Measurements from ENCODE around the gene TLR1.

The TLR1 gene

GRCh38 chr4:38759113-38759789 lies 45.3 kb downstream of the TLR1 start:
- Histone ChIP-seq H3K27me3 (ENCODE audit: control insufficient read depth, insufficient read depth, low read length) (no peaks in the 10 kb centered on the region), H3K4me3 (ENCODE audit: low read length) (no peak overlapping the region), H3K4me1 (ENCODE audit: control insufficient read depth, insufficient read depth, low read length) (no peaks in the 10 kb centered on the region), H3K9me3 (ENCODE audit: control insufficient read depth, insufficient read depth, low read length) (no peaks in the 10 kb centered on the region), H3K36me3 (ENCODE audit: control insufficient read depth, insufficient read depth, low read length) (no peaks in the 10 kb centered on the region), H3K27ac (ENCODE audit: low read length) (no peak overlapping the region)
- WGBS (ENCODE audit: insufficient coverage, insufficient read length): no CpG with 5 or more reads among the region's 8 CpGs
- DNase-seq (ENCODE audit: low read depth, low spot score): peak; percentile 50

- Histone ChIP-seq H3K27me3 (ENCODE audit: control insufficient read depth, insufficient read depth, low read length) (no peaks in the 10 kb centered on the region), H3K27ac (ENCODE audit: low read length) (no peak overlapping the region), H3K9me3 (ENCODE audit: control insufficient read depth, insufficient read depth, low read length) (no peaks in the 10 kb centered on the region), H3K4me3 (ENCODE audit: low read length) (no peak overlapping the region), H3K36me3 (ENCODE audit: control insufficient read depth, insufficient read depth, low read length) (no peaks in the 10 kb centered on the region), H3K4me1 (ENCODE audit: control insufficient read depth, insufficient read depth, low read length) (peaks cover 4% of the 10 kb centered on the region)
- WGBS (ENCODE audit: insufficient coverage, insufficient read length): no CpG with 5 or more reads among the region's 6 CpGs
- peak; percentile 27 for DNase-seq (ENCODE audit: low read depth, low spot score)
Measured at GRCh38 chr4:38757945-38758600, 46.5 kb downstream of the TLR1 start.

- Histone ChIP-seq H3K4me3 (ENCODE audit: low read length) (no peak overlapping the region), H3K27me3 (ENCODE audit: control insufficient read depth, insufficient read depth, low read length) (no peaks in the 10 kb centered on the region), H3K36me3 (ENCODE audit: control insufficient read depth, insufficient read depth, low read length) (no peaks in the 10 kb centered on the region), H3K9me3 (ENCODE audit: control insufficient read depth, insufficient read depth, low read length) (no peaks in the 10 kb centered on the region), H3K4me1 (ENCODE audit: control insufficient read depth, insufficient read depth, low read length) (peaks cover 5% of the 10 kb centered on the region), H3K27ac (ENCODE audit: low read length) (no peak overlapping the region)
- 100% methylated on average over 7 of the region's 19 CpGs for WGBS (ENCODE audit: insufficient coverage, insufficient read length)
- DNase-seq (ENCODE audit: low read depth, low spot score): peak; percentile 84
Measured at GRCh38 chr4:38752941-38753806, 51.4 kb downstream of the TLR1 start.

GRCh38 chr4:38752372-38752940 lies 52.1 kb downstream of the TLR1 start:
- no peak overlapping the region for H3K4me3 ChIP-seq (ENCODE audit: low read length)
- WGBS (ENCODE audit: insufficient coverage, insufficient read length): no CpG with 5 or more reads among the region's 8 CpGs
- H3K9me3 ChIP-seq (ENCODE audit: control insufficient read depth, insufficient read depth, low read length): no peaks in the 10 kb centered on the region
- H3K36me3 ChIP-seq (ENCODE audit: control insufficient read depth, insufficient read depth, low read length): no peaks in the 10 kb centered on the region
- no peak for DNase-seq (ENCODE audit: low read depth, low spot score)
- H3K4me1 ChIP-seq (ENCODE audit: control insufficient read depth, insufficient read depth, low read length): peaks cover 5% of the 10 kb centered on the region
- H3K27ac ChIP-seq (ENCODE audit: low read length): no peak overlapping the region
- no peaks in the 10 kb centered on the region for H3K27me3 ChIP-seq (ENCODE audit: control insufficient read depth, insufficient read depth, low read length)

GRCh38 chr4:38751341-38752010 lies 53.1 kb downstream of the TLR1 start:
- no peak for DNase-seq (ENCODE audit: low read depth, low spot score)
- Histone ChIP-seq H3K27me3 (ENCODE audit: control insufficient read depth, insufficient read depth, low read length) (no peaks in the 10 kb centered on the region), H3K4me3 (ENCODE audit: low read length) (no peak overlapping the region), H3K4me1 (ENCODE audit: control insufficient read depth, insufficient read depth, low read length) (peaks cover 5% of the 10 kb centered on the region), H3K36me3 (ENCODE audit: control insufficient read depth, insufficient read depth, low read length) (no peaks in the 10 kb centered on the region), H3K9me3 (ENCODE audit: control insufficient read depth, insufficient read depth, low read length) (no peaks in the 10 kb centered on the region), H3K27ac (ENCODE audit: low read length) (no peak overlapping the region)
- no CpG with 5 or more reads among the region's 13 CpGs for WGBS (ENCODE audit: insufficient coverage, insufficient read length)

GRCh38 chr4:38749336-38749735 lies 55.3 kb downstream of the TLR1 start:
- Histone ChIP-seq H3K27ac (ENCODE audit: low read length) (no peak overlapping the region), H3K9me3 (ENCODE audit: control insufficient read depth, insufficient read depth, low read length) (no peaks in the 10 kb centered on the region), H3K36me3 (ENCODE audit: control insufficient read depth, insufficient read depth, low read length) (no peaks in the 10 kb centered on the region), H3K27me3 (ENCODE audit: control insufficient read depth, insufficient read depth, low read length) (no peaks in the 10 kb centered on the region), H3K4me1 (ENCODE audit: control insufficient read depth, insufficient read depth, low read length) (peaks cover 5% of the 10 kb centered on the region), H3K4me3 (ENCODE audit: low read length) (no peak overlapping the region)
- no peak for DNase-seq (ENCODE audit: low read depth, low spot score)
- no CpG with 5 or more reads among the region's 4 CpGs for WGBS (ENCODE audit: insufficient coverage, insufficient read length)

GRCh38 chr4:38747629-38748028 lies 57.0 kb downstream of the TLR1 start:
- no peak overlapping the region for H3K4me3 ChIP-seq (ENCODE audit: low read length)
- no peaks in the 10 kb centered on the region for H3K27me3 ChIP-seq (ENCODE audit: control insufficient read depth, insufficient read depth, low read length)
- no peak for DNase-seq (ENCODE audit: low read depth, low spot score)
- H3K36me3 ChIP-seq (ENCODE audit: control insufficient read depth, insufficient read depth, low read length): no peaks in the 10 kb centered on the region
- H3K4me1 ChIP-seq (ENCODE audit: control insufficient read depth, insufficient read depth, low read length): peaks cover 1% of the 10 kb centered on the region; the same call in 1 of the 2 replicates
- H3K27ac ChIP-seq (ENCODE audit: low read length): no peak overlapping the region
- no peaks in the 10 kb centered on the region for H3K9me3 ChIP-seq (ENCODE audit: control insufficient read depth, insufficient read depth, low read length)

Data from iPS DF 6.9 (cell line).